ENCODE results near the gene ERMARD. TPM values are rescaled to one million over a fixed set of nuclear protein-coding genes. Genes with fewer than 3 reads are reported as not detected.

The ERMARD gene
- polyA plus RNA-seq, 2 donors: 18.4 to 49.9 TPM

DNA sequence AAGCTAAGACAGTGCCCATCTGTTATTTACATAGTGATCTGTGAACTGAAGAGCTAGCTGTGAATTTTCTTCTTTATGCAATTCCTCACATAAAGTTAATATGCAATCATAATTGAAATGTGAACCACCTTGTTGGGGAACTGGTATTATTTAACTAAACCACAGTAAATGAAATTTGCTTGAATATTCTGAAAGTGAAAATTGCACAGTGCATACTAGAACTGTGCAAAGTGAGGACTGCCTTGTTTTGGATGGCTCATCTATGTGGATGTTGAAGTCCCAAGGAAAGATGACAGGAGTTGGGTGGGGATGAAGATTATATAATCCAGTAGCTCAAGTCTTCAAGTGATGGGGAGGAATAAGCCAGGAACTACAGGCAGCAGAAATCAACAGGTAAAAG lies 21.5 kb upstream of the ERMARD start:
- H3K4me1 ChIP-seq (ENCODE audit: control insufficient read depth in 2 of 2, insufficient read depth in 2 of 2, low read length in 1 of 2): no peaks in the 10 kb centered on the region
- H3K36me3 ChIP-seq (ENCODE audit: control insufficient read depth in 2 of 2, insufficient read depth in 2 of 2, low read length in 1 of 2): no peaks in the 10 kb centered on the region
- H3K9me3 ChIP-seq (ENCODE audit: control insufficient read depth in 2 of 2, insufficient read depth in 1 of 2, low read depth in 1 of 2, low read length in 1 of 2): no peaks in the 10 kb centered on the region
- no peak overlapping the region for H3K27ac ChIP-seq (ENCODE audit: low read depth in 2 of 2, low read length in 1 of 2)
- no peak overlapping the region for H3K4me3 ChIP-seq (ENCODE audit: low read depth in 1 of 2, low read length in 2 of 2)
- H3K27me3 ChIP-seq (ENCODE audit: control insufficient read depth in 1 of 2, insufficient read depth in 2 of 2, low read length in 2 of 2): no peaks in the 10 kb centered on the region

- WGBS, 2 donors: 73 to 74% methylated on average over 9 of the region's 9 CpGs
- no peaks in the 10 kb centered on the region for H3K36me3 ChIP-seq (ENCODE audit: control insufficient read depth in 2 of 2, insufficient read depth in 2 of 2, low read length in 1 of 2)
- no peak overlapping the region for H3K27ac ChIP-seq (ENCODE audit: low read depth in 2 of 2, low read length in 1 of 2)
- no peaks in the 10 kb centered on the region for H3K4me1 ChIP-seq (ENCODE audit: control insufficient read depth in 2 of 2, insufficient read depth in 2 of 2, low read length in 1 of 2)
- no peaks in the 10 kb centered on the region for H3K27me3 ChIP-seq (ENCODE audit: control insufficient read depth in 1 of 2, insufficient read depth in 2 of 2, low read length in 2 of 2)
- H3K9me3 ChIP-seq (ENCODE audit: control insufficient read depth in 2 of 2, insufficient read depth in 1 of 2, low read depth in 1 of 2, low read length in 1 of 2): no peaks in the 10 kb centered on the region
- no peak overlapping the region for H3K4me3 ChIP-seq (ENCODE audit: low read depth in 1 of 2, low read length in 2 of 2)
These were observed 13.0 kb upstream of the ERMARD start for GRCh38 chr6:169738204-169738975.

GRCh38 chr6:169738976-169739529 lies 12.4 kb upstream of the ERMARD start:
- H3K9me3 ChIP-seq (ENCODE audit: control insufficient read depth in 2 of 2, insufficient read depth in 1 of 2, low read depth in 1 of 2, low read length in 1 of 2): no peaks in the 10 kb centered on the region
- H3K27me3 ChIP-seq (ENCODE audit: control insufficient read depth in 1 of 2, insufficient read depth in 2 of 2, low read length in 2 of 2): no peaks in the 10 kb centered on the region
- 87 to 89% methylated on average over 2 of the region's 2 CpGs for WGBS, 2 donors
- H3K36me3 ChIP-seq (ENCODE audit: control insufficient read depth in 2 of 2, insufficient read depth in 2 of 2, low read length in 1 of 2): no peaks in the 10 kb centered on the region
- no peak overlapping the region for H3K27ac ChIP-seq (ENCODE audit: low read depth in 2 of 2, low read length in 1 of 2)
- no peaks in the 10 kb centered on the region for H3K4me1 ChIP-seq (ENCODE audit: control insufficient read depth in 2 of 2, insufficient read depth in 2 of 2, low read length in 1 of 2)
- H3K4me3 ChIP-seq (ENCODE audit: low read depth in 1 of 2, low read length in 2 of 2): no peak overlapping the region

DNA sequence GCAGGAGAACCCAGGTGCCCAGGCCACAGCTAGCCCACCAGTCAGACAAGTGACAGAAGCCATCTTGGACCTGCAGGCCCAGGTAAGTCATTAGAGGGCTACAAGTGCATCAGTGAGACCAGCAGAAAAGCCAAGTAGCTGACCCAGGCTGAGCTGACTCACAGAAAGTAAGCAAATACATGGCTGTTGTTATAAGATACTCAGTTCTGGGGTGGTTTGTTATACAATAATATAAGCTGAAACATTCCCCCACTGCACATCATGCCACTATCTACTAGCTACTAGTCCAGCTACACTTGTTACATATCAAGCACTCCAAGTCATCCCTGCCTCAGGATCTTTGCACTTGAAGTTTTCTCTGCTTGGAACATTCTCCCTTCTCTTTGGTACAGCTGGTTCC lies 10.1 kb upstream of the ERMARD start:
- Histone ChIP-seq H3K4me3 (ENCODE audit: low read depth in 1 of 2, low read length in 2 of 2) (no peak overlapping the region), H3K36me3 (ENCODE audit: control insufficient read depth in 2 of 2, insufficient read depth in 2 of 2, low read length in 1 of 2) (no peaks in the 10 kb centered on the region), H3K4me1 (ENCODE audit: control insufficient read depth in 2 of 2, insufficient read depth in 2 of 2, low read length in 1 of 2) (no peaks in the 10 kb centered on the region), H3K27me3 (ENCODE audit: control insufficient read depth in 1 of 2, insufficient read depth in 2 of 2, low read length in 2 of 2) (no peaks in the 10 kb centered on the region), H3K9me3 (ENCODE audit: control insufficient read depth in 2 of 2, insufficient read depth in 1 of 2, low read depth in 1 of 2, low read length in 1 of 2) (no peaks in the 10 kb centered on the region), H3K27ac (ENCODE audit: low read depth in 2 of 2, low read length in 1 of 2) (no peak overlapping the region)

DNA sequence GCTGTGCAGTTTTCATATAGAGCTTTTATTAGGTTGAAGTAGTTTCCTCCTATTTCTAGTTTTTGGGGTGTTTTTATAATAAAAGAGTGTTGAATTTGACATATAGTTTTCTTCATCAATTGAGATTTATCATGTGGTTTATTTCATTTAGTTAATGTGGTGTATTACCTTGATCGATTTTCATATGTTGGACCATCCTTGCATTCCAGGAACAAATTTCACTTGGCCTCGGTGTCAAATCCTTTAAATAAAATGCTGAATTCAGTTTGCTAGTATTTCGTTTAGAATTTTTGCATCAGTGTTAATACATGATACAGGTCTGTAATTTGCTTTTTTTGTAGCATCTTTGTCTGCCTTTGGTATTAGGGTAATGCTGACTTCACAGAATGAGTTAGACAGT lies 6.0 kb upstream of the ERMARD start:
- Histone ChIP-seq H3K9me3 (ENCODE audit: control insufficient read depth in 2 of 2, insufficient read depth in 1 of 2, low read depth in 1 of 2, low read length in 1 of 2) (no peaks in the 10 kb centered on the region), H3K27me3 (ENCODE audit: control insufficient read depth in 1 of 2, insufficient read depth in 2 of 2, low read length in 2 of 2) (no peaks in the 10 kb centered on the region), H3K4me3 (ENCODE audit: low read depth in 1 of 2, low read length in 2 of 2) (no peak overlapping the region), H3K36me3 (ENCODE audit: control insufficient read depth in 2 of 2, insufficient read depth in 2 of 2, low read length in 1 of 2) (no peaks in the 10 kb centered on the region), H3K4me1 (ENCODE audit: control insufficient read depth in 2 of 2, insufficient read depth in 2 of 2, low read length in 1 of 2) (no peaks in the 10 kb centered on the region), H3K27ac (ENCODE audit: low read depth in 2 of 2, low read length in 1 of 2) (no peak overlapping the region)
- 87 to 89% methylated on average over 3 of the region's 3 CpGs for WGBS, 2 donors

DNA sequence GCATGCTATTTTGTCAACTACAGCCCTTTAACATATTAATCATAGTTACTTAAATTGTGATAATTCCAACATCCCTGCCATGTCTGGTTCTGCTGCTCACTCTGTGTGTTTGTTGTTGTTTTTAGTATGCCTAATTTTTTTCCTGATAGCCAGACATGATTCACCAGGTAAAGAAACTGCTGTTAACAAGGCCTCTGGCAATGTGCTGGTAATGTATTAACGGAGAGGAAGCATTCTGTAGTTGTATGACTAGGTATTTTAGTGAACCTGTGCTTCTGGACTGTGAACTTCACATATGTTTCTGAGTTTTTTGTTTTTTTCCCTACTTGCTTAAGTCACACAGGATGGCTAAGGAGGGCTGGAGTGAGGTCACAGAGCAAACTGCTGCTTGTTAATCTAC lies 4.9 kb upstream of the ERMARD start:
- no peak overlapping the region for H3K27ac ChIP-seq (ENCODE audit: low read depth in 2 of 2, low read length in 1 of 2)
- H3K36me3 ChIP-seq (ENCODE audit: control insufficient read depth in 2 of 2, insufficient read depth in 2 of 2, low read length in 1 of 2): no peaks in the 10 kb centered on the region
- H3K4me3 ChIP-seq (ENCODE audit: low read depth in 1 of 2, low read length in 2 of 2): no peak overlapping the region
- no peaks in the 10 kb centered on the region for H3K27me3 ChIP-seq (ENCODE audit: control insufficient read depth in 1 of 2, insufficient read depth in 2 of 2, low read length in 2 of 2)
- H3K9me3 ChIP-seq (ENCODE audit: control insufficient read depth in 2 of 2, insufficient read depth in 1 of 2, low read depth in 1 of 2, low read length in 1 of 2): no peaks in the 10 kb centered on the region
- no peaks in the 10 kb centered on the region for H3K4me1 ChIP-seq (ENCODE audit: control insufficient read depth in 2 of 2, insufficient read depth in 2 of 2, low read length in 1 of 2)
- WGBS, 2 donors: 77 to 78% methylated on average over 1 of the region's 1 CpG

- H3K9me3 ChIP-seq (ENCODE audit: control insufficient read depth in 2 of 2, insufficient read depth in 1 of 2, low read depth in 1 of 2, low read length in 1 of 2): no peaks in the 10 kb centered on the region
- H3K4me3 ChIP-seq (ENCODE audit: low read depth in 1 of 2, low read length in 2 of 2): peak overlapping the region; percentile 94 to 96
- H3K4me1 ChIP-seq (ENCODE audit: control insufficient read depth in 2 of 2, insufficient read depth in 2 of 2, low read length in 1 of 2): no peaks in the 10 kb centered on the region
- 7 to 8% methylated on average over 19 of the region's 19 CpGs for WGBS, 2 donors
- peaks cover 0 to 2% of the 10 kb centered on the region in 2 donors for H3K36me3 ChIP-seq (ENCODE audit: control insufficient read depth in 2 of 2, insufficient read depth in 2 of 2, low read length in 1 of 2)
- peak overlapping the region; percentile 96 for H3K27ac ChIP-seq (ENCODE audit: low read depth in 2 of 2, low read length in 1 of 2)
- H3K27me3 ChIP-seq (ENCODE audit: control insufficient read depth in 1 of 2, insufficient read depth in 2 of 2, low read length in 2 of 2): no peaks in the 10 kb centered on the region
These were observed 727 bp downstream of the ERMARD start for GRCh38 chr6:169752074-169752623.

- H3K9me3 ChIP-seq (ENCODE audit: control insufficient read depth in 2 of 2, insufficient read depth in 1 of 2, low read depth in 1 of 2, low read length in 1 of 2): no peaks in the 10 kb centered on the region
- no peaks in the 10 kb centered on the region for H3K27me3 ChIP-seq (ENCODE audit: control insufficient read depth in 1 of 2, insufficient read depth in 2 of 2, low read length in 2 of 2)
- H3K4me3 ChIP-seq (ENCODE audit: low read depth in 1 of 2, low read length in 2 of 2): no peak overlapping the region
- H3K27ac ChIP-seq (ENCODE audit: low read depth in 2 of 2, low read length in 1 of 2): no peak overlapping the region
- no peaks in the 10 kb centered on the region for H3K4me1 ChIP-seq (ENCODE audit: control insufficient read depth in 2 of 2, insufficient read depth in 2 of 2, low read length in 1 of 2)
- peaks cover 1 to 5% of the 10 kb centered on the region in 2 donors for H3K36me3 ChIP-seq (ENCODE audit: control insufficient read depth in 2 of 2, insufficient read depth in 2 of 2, low read length in 1 of 2)
- WGBS, 2 donors: 87 to 88% methylated on average over 6 of the region's 6 CpGs
These were observed 3.7 kb downstream of the ERMARD start for GRCh38 chr6:169755162-169755561.

DNA sequence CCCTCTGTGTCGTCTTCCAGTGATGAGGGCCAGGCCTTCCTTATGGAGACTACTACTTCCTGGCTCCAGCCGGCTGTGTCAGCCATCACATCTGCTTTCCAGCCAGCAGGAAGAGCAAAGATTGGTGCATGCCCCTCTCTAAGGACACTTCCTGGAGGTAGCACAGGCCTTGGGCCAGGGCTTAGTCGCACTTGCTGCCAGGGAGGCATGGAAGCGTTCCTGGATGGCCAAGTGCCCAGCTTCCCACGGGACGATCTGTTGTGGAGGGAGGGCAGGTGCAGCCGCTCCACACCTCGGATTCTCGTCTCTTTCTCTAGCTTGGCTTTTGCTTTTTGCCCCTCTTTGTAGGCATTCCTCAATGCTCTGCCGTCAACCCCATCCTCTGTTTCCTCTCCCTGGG lies 11.9 kb downstream of the ERMARD start:
- Histone ChIP-seq H3K27me3 (ENCODE audit: control insufficient read depth in 1 of 2, insufficient read depth in 2 of 2, low read length in 2 of 2) (no peaks in the 10 kb centered on the region), H3K36me3 (ENCODE audit: control insufficient read depth in 2 of 2, insufficient read depth in 2 of 2, low read length in 1 of 2) (peaks cover 18 to 20% of the 10 kb centered on the region in 2 donors), H3K4me1 (ENCODE audit: control insufficient read depth in 2 of 2, insufficient read depth in 2 of 2, low read length in 1 of 2) (no peaks in the 10 kb centered on the region), H3K27ac (ENCODE audit: low read depth in 2 of 2, low read length in 1 of 2) (no peak overlapping the region), H3K9me3 (ENCODE audit: control insufficient read depth in 2 of 2, insufficient read depth in 1 of 2, low read depth in 1 of 2, low read length in 1 of 2) (no peaks in the 10 kb centered on the region), H3K4me3 (ENCODE audit: low read depth in 1 of 2, low read length in 2 of 2) (no peak overlapping the region)
- 70 to 72% methylated on average over 10 of the region's 10 CpGs for WGBS, 2 donors

GRCh38 chr6:169763881-169764280 lies 12.5 kb downstream of the ERMARD start:
- H3K27ac ChIP-seq (ENCODE audit: low read depth in 2 of 2, low read length in 1 of 2): no peak overlapping the region
- H3K27me3 ChIP-seq (ENCODE audit: control insufficient read depth in 1 of 2, insufficient read depth in 2 of 2, low read length in 2 of 2): no peaks in the 10 kb centered on the region
- H3K4me1 ChIP-seq (ENCODE audit: control insufficient read depth in 2 of 2, insufficient read depth in 2 of 2, low read length in 1 of 2): no peaks in the 10 kb centered on the region
- H3K36me3 ChIP-seq (ENCODE audit: control insufficient read depth in 2 of 2, insufficient read depth in 2 of 2, low read length in 1 of 2): peaks cover 19 to 20% of the 10 kb centered on the region in 2 donors
- 85 to 88% methylated on average over 10 of the region's 10 CpGs for WGBS, 2 donors
- no peaks in the 10 kb centered on the region for H3K9me3 ChIP-seq (ENCODE audit: control insufficient read depth in 2 of 2, insufficient read depth in 1 of 2, low read depth in 1 of 2, low read length in 1 of 2)
- H3K4me3 ChIP-seq (ENCODE audit: low read depth in 1 of 2, low read length in 2 of 2): no peak overlapping the region
